DMS114 treated with DMSO at 0.1 percent for 48 hours (cell line): Measurements from ENCODE around the gene NEGR1.

Source experiments
- DNase-seq: peaks from one replicate; lab custom pipeline; 2025; ENCODE audit not compliant: unreplicated experiment; lab: John Stamatoyannopoulos, UW

Gene NEGR1

GRCh38 chr1:71869326-71869725 lies 413.0 kb downstream of the NEGR1 start:
- no peak for DNase-seq

GRCh38 chr1:71862756-71863155 lies 419.6 kb downstream of the NEGR1 start:
- DNase-seq, result no peak

- DNase-seq, result no peak
These were observed 421.3 kb downstream of the NEGR1 start for GRCh38 chr1:71861022-71861421.

GRCh38 chr1:71859806-71860205 lies 422.5 kb downstream of the NEGR1 start:
- no peak for DNase-seq

GRCh38 chr1:71857862-71858261 lies 424.5 kb downstream of the NEGR1 start:
- DNase-seq, result no peak

- no peak for DNase-seq
These were observed 429.0 kb downstream of the NEGR1 start for GRCh38 chr1:71853360-71853759.

GRCh38 chr1:71850936-71851335 lies 431.4 kb downstream of the NEGR1 start:
- DNase-seq, result no peak

GRCh38 chr1:71850515-71850914 lies 431.8 kb downstream of the NEGR1 start:
- DNase-seq, result no peak

GRCh38 chr1:71843012-71843411 lies 439.3 kb downstream of the NEGR1 start:
- no peak for DNase-seq

GRCh38 chr1:71839876-71840275 lies 442.5 kb downstream of the NEGR1 start:
- DNase-seq, result no peak

GRCh38 chr1:71836904-71837303 lies 445.4 kb downstream of the NEGR1 start:
- DNase-seq, result no peak

GRCh38 chr1:71835442-71835813 lies 446.9 kb downstream of the NEGR1 start:
- DNase-seq, result no peak

- no peak for DNase-seq
These were observed 447.5 kb downstream of the NEGR1 start for GRCh38 chr1:71834601-71835441.

- no peak for DNase-seq
These were observed 450.7 kb downstream of the NEGR1 start for GRCh38 chr1:71831646-71832045.

GRCh38 chr1:71829346-71829745 lies 453.0 kb downstream of the NEGR1 start:
- no peak for DNase-seq

- DNase-seq, result no peak
These were observed 453.8 kb downstream of the NEGR1 start for GRCh38 chr1:71828431-71829012.

GRCh38 chr1:71823708-71824305 lies 458.5 kb downstream of the NEGR1 start:
- DNase-seq, result no peak

- no peak for DNase-seq
These were observed 465.3 kb downstream of the NEGR1 start for GRCh38 chr1:71817028-71817427.

GRCh38 chr1:71809085-71809484 lies 473.3 kb downstream of the NEGR1 start:
- no peak for DNase-seq

- no peak for DNase-seq
These were observed 478.2 kb downstream of the NEGR1 start for GRCh38 chr1:71804140-71804539.

GRCh38 chr1:71796006-71796405 lies 486.3 kb downstream of the NEGR1 start:
- DNase-seq, result no peak

- no peak for DNase-seq
These were observed 490.1 kb downstream of the NEGR1 start for GRCh38 chr1:71792264-71792663.
